ENCODE data around the gene UBE2B.

DNA sequence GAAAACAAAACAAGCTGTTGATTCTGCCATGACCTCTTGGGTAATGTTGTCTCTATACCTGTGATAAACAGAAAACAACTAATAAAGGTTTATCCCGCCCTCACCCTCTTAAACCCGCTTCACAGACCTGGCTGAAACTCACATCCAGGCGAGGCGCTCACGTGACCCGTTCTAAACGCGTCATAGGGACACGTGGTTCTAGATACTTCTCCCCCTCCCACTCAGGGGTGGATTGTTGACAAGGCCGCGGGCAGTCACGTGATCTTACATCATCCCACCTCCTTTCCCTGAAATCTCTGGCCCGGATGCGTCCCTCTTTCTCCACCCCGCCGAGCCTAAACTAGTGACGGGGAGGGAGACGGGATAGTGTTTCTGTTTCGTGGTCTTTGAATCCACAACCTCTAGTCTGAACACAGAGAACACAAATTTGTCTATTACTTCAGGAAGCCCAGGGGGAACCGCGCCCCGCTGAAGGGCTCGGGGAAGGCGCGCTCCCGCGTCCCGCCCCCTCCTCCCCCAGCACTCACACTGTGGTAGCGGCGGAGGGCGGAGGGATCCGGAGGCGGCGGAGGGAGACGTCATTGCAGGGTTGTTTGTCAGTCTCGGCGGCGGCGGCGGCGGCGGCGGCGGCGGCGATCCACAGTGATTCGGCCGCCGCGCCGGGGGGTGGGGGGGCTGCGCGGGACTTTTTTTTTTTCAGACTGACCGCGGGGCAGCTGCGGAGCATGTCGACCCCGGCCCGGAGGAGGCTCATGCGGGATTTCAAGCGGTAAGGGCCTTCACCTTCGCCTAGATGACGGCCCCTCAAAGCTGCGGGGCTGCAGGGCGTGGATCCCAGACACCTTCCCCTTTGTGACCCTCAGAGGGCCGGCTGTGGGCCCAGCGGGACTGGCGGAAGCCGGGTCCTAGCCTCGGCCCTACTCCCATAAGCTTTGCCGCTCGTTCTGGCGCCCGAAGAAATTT lies at the start of gene UBE2B:
- TF ChIP-seq, protein P1, sequence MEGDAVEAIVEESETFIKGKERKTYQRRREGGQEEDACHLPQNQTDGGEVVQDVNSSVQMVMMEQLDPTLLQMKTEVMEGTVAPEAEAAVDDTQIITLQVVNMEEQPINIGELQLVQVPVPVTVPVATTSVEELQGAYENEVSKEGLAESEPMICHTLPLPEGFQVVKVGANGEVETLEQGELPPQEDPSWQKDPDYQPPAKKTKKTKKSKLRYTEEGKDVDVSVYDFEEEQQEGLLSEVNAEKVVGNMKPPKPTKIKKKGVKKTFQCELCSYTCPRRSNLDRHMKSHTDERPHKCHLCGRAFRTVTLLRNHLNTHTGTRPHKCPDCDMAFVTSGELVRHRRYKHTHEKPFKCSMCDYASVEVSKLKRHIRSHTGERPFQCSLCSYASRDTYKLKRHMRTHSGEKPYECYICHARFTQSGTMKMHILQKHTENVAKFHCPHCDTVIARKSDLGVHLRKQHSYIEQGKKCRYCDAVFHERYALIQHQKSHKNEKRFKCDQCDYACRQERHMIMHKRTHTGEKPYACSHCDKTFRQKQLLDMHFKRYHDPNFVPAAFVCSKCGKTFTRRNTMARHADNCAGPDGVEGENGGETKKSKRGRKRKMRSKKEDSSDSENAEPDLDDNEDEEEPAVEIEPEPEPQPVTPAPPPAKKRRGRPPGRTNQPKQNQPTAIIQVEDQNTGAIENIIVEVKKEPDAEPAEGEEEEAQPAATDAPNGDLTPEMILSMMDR (IDR thresholded peaks at IDR 0.05; ENCODE audit: low read length), result no peak
- TF ChIP-seq EZH2 (IDR thresholded peaks at IDR 0.05; ENCODE audit: borderline replicate concordance, low read length), result no peak
